ENCODE data around the gene MITD1.
"Not testable (repeated sequence)": the region's sequence is repeated elsewhere in the genome, so short reads cannot be mapped to it uniquely, and the experiment has no call there.

The MITD1 gene

DNA sequence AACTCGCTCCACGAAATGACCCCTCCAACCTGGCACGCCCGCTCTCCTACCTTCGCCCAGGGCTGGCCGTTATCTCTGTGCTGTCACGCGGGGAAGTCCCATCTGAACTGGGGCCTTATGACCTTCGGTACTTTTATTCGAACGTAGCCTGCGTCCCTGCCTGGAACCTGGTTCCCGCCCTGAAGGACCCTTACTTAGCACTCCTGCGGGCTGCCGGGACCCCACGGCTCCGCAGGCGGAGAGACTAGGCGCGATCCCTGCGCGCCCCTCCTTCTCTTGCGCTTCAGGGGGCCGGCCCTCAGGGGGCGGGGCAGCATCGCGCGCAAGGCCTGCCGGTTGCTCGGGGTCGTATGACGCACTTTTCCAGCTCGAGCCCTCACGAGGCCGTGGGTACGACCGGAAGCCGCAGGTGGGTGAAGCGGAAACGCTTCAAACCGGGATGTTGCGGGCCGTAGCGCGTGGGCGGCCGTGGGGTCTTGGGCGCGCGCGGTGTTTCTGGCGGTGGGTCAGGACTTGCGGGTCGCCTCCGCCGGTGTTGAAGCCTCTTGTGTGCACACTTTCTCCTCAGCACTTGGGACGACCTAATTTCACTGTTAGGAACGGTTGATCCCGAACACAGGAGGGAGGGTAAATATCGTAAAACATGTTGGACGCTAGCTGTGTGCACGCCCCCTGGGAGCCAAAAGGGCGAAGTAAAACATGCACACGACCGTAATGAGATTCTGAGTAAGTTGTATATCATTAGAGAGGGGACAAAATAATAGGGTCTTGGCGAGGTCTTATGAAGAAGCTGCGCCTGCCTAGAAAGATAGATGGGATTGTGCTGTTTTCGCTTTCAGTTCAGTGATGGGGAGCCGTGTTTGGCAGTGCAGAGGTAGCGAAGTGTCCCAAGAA is 26.0 kb downstream of the MITD1 start, which contains the start of the genes LIPT1 and TSGA10:
Gene LIPT1 (plus strand): TSS at position 325 of the 894 bp plus-strand sequence. CDS start 6,991 bp downstream, outside the sequence.
Gene TSGA10 (minus strand): TSS at position 300 of the 894 bp plus-strand sequence. CDS start 45,503 bp downstream, outside the sequence.
- DNase-seq: peak; percentile 76

DNA sequence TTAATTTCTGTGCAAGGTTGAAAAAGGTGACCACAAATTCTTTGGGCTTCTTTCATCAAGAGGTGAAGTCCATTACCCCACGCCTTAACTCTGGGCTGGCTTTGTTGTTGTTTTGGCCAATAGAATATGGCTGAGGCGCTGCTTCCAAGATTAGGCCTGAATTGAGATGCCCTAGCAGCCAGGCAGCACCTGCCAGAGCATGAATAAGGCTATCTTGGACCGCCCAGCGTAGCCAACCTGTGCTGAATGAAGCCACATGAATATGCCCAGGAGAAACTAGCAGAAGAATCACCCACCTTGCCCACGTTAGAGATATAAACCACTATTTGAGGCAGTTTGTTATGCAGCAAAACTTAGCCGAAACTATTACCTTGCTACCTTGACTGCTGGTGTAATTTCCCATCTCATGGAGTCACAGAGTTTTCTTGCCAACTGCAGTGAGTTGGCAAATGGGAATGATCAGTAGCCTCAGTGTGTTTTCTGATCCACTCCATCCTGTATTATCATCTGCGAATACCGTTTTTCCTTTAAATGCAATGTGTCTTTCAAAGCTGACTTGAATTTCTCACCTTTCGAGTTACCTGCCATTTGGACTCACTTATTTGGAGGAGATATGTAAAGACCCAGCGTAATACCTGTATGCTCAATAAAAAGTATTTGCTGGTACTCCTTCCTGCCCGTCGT is 26.8 kb downstream of the MITD1 start:
- DNase-seq: no peak

DNA sequence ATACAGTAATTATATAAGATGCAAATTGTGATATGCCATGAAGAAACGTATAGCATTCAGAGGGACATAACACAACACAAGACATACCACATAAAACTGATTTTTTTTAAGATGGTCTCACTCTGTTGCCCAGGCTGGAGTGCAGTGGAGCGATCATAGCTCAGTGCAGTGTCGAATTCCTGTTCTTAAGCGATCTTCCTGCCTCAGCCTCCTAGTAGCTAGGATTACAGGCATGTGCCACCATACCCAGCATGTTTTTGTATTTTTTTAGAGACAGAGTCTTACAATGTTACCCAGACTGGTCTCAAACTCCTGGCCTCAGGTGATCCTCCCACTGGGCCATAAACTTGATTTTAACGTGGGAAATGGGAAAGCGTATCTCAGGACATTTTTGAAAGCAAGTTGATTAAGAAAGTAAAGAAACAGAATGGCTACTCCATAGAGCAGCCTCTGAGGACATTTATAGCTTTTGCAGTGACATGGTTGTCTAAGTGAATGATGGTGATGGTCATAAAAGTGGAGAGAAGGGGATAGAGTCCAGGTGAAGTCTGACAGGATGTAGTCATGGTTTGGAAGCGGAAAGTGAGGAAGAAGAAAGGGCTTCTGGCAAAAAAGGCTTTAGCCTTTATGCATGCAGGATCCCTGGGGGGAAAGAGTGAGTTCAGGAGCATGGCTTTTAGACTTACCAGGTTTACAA is 28.5 kb downstream of the MITD1 start:
- DNase-seq: no peak

DNA sequence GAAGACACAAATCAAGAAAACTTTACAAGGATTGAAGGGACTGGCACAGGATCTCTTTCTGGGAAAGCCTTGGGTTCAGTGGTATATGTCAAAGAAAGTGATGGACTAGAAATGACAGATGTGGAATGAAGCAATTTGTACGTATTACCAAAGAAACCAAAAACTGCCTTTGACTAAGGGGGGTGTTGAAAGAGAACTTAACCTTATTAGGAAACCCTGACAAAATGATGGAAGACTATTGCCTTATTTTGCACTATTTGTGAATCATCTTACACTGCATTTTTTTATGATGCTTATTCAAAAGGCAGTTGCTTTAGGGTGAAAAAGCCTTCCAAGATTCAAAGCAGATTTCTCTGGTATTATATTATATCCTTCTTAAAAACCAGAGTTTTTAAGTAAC is 30.2 kb downstream of the MITD1 start:
- DNase-seq: no peak

DNA sequence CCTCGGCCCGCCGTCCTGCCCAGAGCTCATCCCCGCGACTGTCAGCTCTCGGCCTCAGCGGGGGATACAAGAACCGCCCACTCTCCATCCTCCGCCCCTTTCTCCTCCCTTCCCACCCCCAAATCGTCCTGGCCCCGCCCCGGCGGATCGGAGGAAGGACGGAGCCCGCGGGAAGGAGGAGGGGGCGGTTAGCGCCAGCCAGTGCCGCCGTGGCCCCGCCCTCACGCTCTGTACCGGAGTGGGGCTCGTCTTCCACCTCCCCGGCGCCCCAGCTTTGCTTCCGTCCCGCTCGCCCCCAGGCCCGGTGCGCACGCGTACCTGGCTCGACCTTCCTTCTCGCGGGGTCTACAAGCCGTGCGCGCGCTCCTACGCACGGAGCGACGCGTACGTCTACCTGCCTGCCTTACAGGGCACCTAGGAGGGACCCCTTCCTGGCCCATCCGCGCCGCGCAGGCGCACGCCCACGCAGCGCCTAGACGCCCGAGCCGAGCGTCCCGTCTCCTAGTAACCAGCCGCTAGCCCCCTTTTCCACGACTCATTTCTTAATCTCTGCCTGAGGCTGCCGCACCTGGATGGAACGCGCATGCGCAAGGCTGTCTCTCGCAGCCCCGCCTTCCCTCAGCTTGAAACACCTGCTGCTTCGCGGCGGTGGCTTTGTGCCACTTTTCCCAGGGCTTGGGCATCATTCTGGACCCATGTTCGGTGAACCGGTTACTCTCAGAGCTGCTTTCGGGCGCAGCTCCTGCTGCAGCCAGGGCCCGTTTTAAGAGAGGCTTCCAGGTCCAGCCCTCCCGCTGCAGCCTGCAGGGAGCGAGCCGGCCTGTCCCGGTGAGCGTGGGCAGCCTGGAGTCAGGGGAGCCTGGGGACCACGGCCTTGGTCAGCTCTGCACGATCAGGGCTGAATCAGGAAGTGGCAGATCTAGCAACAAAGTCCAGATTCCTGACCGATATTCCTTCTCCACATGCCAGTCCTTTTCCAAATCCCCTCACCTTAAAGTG is 39.4 kb downstream of the MITD1 start, which contains the start of gene C2orf15:
Gene C2orf15 (plus strand): TSS at position 598 of the 999 bp plus-strand sequence. CDS start 8,852 bp downstream, outside the sequence.
- DNase-seq: peak; percentile 81

DNA sequence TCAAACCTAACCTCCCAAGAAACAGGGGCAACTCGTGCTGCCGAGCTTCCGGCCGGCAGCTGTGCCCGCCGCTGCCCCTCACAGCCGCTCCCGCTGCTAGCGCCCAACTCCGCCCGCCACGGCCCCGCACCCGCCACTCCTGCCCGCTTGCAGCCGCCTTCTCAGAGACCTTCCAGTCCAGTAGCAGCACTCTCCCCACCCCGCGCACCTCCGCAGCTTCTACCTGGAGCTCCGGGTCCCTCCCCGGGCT is 40.1 kb downstream of the MITD1 start:
- no peak for DNase-seq

DNA sequence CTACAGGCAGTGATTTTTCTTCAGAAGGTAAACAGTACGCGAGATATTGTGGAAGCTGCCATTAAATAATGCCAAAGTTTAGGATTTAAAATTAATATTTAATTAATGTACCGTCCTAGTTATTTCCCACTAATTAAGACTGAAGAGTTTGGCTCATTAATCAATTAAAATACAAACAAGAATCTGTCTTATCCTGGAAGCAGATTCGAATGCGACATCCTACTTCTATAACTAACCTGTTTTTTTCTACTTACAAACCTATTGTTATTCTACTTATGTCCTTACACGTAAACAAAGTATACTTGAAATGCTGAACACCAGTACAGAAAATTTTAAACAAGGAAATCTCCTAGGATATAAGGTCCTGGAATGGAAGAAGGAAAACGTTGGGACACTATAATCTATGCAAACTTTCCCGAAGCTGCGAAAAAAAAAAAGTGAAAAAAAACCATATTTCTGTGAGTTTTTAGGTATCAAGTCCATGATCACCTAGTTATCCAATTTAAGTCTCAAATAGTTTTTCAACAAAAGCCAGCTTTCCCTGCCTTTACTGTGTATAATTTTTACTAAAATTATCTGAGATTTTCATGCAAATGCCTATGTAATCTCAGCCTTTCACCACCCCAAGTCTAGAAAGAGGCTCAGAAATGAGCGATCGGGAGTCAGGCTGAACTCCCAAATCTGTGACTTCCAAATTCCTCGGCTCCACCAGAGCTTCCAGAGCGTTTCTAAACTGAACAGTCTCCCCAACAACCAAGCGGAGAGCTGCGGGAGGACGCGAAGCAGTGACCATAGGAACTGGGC is 40.6 kb downstream of the MITD1 start:
- no peak for DNase-seq

DNA sequence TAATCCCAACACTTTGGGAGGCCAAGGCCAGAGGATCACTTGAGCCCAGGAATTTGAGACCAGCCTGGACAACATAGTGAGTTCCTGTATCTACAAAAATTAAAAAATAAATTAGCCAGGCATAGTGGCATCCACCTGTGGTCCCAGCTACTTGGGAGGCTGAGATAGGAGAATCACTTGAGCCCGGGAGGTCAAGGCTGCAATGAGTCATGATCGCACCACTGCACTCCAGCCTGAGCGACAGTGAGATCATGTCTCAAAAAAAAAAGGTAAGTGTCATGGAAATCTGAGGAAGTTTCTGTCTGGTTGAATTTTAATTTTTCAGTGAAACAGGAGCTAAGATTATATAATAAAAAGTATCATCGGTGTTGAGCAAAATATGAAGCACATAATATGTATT is 41.9 kb downstream of the MITD1 start:
- no peak for DNase-seq

DNA sequence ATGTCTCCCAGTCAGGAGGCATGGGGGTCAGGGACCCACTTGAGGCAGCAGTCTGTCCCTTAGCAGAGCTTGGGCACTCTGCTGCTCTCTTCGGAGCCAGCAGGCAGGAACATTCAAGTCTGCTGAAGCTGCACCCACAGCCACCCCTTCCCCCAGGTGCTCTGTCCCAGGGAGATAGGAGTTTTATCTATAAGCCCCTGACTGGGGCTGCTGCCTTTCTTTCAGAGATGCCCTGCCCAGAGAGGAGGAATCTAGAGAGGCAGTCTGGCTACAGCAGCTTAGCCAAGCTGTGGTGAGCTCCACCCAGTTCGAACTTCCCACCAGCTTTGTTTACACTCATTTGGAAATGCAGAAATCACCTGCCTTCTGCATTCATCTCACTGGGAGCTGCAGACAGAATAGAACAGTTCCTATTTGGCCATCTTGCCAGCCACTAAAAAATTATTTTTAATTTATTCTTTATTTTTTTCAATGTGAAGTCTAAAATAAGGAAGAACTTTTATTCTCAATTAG is 45.8 kb downstream of the MITD1 start:
- DNase-seq: not testable (repeated sequence)

DNA sequence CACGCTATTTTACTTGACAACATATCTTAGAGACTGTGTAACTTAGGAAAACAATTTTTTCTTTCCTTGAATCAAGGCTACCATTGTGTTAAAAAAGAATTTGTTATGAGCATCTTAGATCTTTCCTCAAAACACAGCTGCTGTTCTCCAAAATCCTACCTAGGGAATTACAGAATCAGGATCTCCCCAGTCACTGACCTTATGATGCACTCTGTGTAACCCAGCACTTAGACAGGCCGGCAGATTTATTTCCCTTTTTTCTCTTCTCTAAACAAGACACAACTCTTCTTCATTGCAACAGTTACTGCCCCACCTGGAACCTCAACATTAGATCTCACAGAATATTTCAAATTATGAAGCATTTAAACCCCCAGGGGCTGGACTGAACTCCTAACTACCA is 52.9 kb downstream of the MITD1 start:
- DNase-seq: no peak

All from T1000 (cell line).